GM10248 (cell line): ENCODE results near the gene CCDC92B.

Experiments
- CTCF ChIA-PET: fragments of 300-600 bp; sonication (Branson Sonifier 250); formaldehyde crosslinking; extraction: SDS; loops from one replicate; lab custom pipeline; 2021; ENCODE audit warnings: antibody characterized with exemption; lab: Yijun Ruan, JAX
- POLR2A ChIA-PET: fragments of 350-650 bp; sonication (Branson Sonifier 250); formaldehyde crosslinking; extraction: SDS; loops from one replicate; lab custom pipeline; 2020; ENCODE audit warnings: antibody characterized with exemption; lab: Yijun Ruan, JAX
- DNase-seq: peaks from one replicate; pipeline ENCODE4 v3.0.0; 2012; ENCODE audit errors: extremely low spot score
- CTCF ChIP-seq: IDR thresholded peaks from 2 replicates; pipeline ENCODE4 v1.5.1; 2012; ENCODE audit warnings: mild to moderate bottlenecking, low read depth; ENCODE audit errors: extremely low read depth, missing control alignments, control extremely low read depth

CCDC92B gene

GRCh38 chr17:2755891-2756724, 6.7 kb upstream of the CCDC92B start:
- DNase-seq: no peak
- ChIA-PET CTCF (no interaction called here), POLR2A (no interaction called here)
- no peak for TF ChIP-seq CTCF

- CTCF ChIA-PET: no interaction called here
- DNase-seq: no peak
- POLR2A ChIA-PET: no interaction called here
Observed at GRCh38 chr17:2751491-2751890, 2.0 kb upstream of the CCDC92B start.

GRCh38 chr17:2750721-2751120, 1.3 kb upstream of the CCDC92B start:
- ChIA-PET POLR2A (no interaction called here), CTCF (no interaction called here)
- no peak for TF ChIP-seq CTCF
- DNase-seq: no peak

More at GRCh38 chr17:2751491-2751890, 2.0 kb upstream of the CCDC92B start:
- TF ChIP-seq CTCF: no peak

- ChIA-PET CTCF (no interaction called here), POLR2A (no interaction called here)
- DNase-seq: peak; percentile 93
- TF ChIP-seq CTCF: no peak
Observed at GRCh38 chr17:2749784-2750181, 331 bp upstream of the CCDC92B start.

- TF ChIP-seq CTCF: no peak
- DNase-seq: no peak
- ChIA-PET CTCF (no interaction called here), POLR2A (no interaction called here)
Observed at GRCh38 chr17:2745317-2746037, 4.0 kb downstream of the CCDC92B start.

- CTCF ChIA-PET: no interaction called here
- POLR2A ChIA-PET: no interaction called here
- no peak for DNase-seq
- no peak for TF ChIP-seq CTCF
Observed at GRCh38 chr17:2737693-2738092, 11.8 kb downstream of the CCDC92B start.
